ENCODE measurements around the gene PPP2R2C. TPM values are rescaled to one million over a fixed set of nuclear protein-coding genes. Genes with fewer than 3 reads are reported as not detected.

PPP2R2C gene
- total and polyA plus RNA-seq, 2 of the 4 experiments (the other 2 are of a cell fraction): 0.03 TPM; not detected in 1

GRCh38 chr4:6516762-6517161, 44.3 kb upstream of the PPP2R2C start:
- no peaks in the 10 kb centered on the region for H3K36me3 ChIP-seq (ENCODE audit: control insufficient read depth, insufficient read depth, low read length)
- dilution Hi-C loops (cut with HindIII; ENCODE audit: low sequenced_read_pairs, unreplicated experiment) (no loop called here), in situ Hi-C loops (cut with MboI; ENCODE audit: low sequenced_read_pairs) (no loop called here), intact Hi-C loops (cut with micrococcal nuclease) (no loop called here)
- H4K8ac ChIP-seq (ENCODE audit: low read depth in 2 of 2, low read length in 2 of 2): no peak overlapping the region
- BruUV-seq (replicated peaks): no TSS peak
- no peak overlapping the region for H4K5ac ChIP-seq (ENCODE audit: low read depth, low read length)
- ATAC-seq (ENCODE audit: low read depth) (no peak), DNase-seq (no peak)
- H3K4me2 ChIP-seq (ENCODE audit: low read depth, low read length): no peak overlapping the region
- H3K4me1 ChIP-seq (ENCODE audit: control insufficient read depth, insufficient read depth, low read length): no peaks in the 10 kb centered on the region
- no peak overlapping the region for H2BK5ac ChIP-seq (ENCODE audit: low read depth, low read length, poor library complexity, severe bottlenecking)
- no peak overlapping the region for H3K14ac ChIP-seq (replicated peaks; ENCODE audit: low read depth, low read length)
- no peak overlapping the region for H2BK120ac ChIP-seq (ENCODE audit: low read depth, low read length)
- no peak overlapping the region for H3K4me3 ChIP-seq (ENCODE audit: insufficient read depth, low read depth, low read length)
- no peak overlapping the region for H3K4ac ChIP-seq (ENCODE audit: low read depth, low read length)
- WGBS, 2 experiments (ENCODE audit: extremely low coverage in 2 of 2, insufficient read length in 1 of 2): no CpG with 5 or more reads among the region's 8 CpGs
- no peak overlapping the region for H2AK9ac ChIP-seq (replicated peaks; ENCODE audit: low read depth, low read length, poor library complexity)
- TF ChIP-seq RAD21 (IDR thresholded peaks at IDR 0.05; ENCODE audit: low read length): no peak
- no peak for TF ChIP-seq ELK1 (IDR thresholded peaks at IDR 0.05; ENCODE audit: borderline replicate concordance, low read depth, low read length)
- no peak for TF ChIP-seq RCOR1 (IDR thresholded peaks at IDR 0.05; ENCODE audit: insufficient replicate concordance, low read length)
- TF ChIP-seq CHD1 (IDR thresholded peaks at IDR 0.05; ENCODE audit: low read depth, low read length): no peak
- TF ChIP-seq RFX5 (IDR thresholded peaks at IDR 0.05; ENCODE audit: low read depth, low read length): no peak
- no peak for TF ChIP-seq SMC3 (IDR thresholded peaks at IDR 0.05; ENCODE audit: low read depth, low read length)
- no peak for TF ChIP-seq USF2 (IDR thresholded peaks at IDR 0.05; ENCODE audit: low read depth, low read length)
- TF ChIP-seq FOS (IDR thresholded peaks at IDR 0.05; ENCODE audit: low read depth, low read length): no peak
- no peak for TF ChIP-seq POLR2A (IDR thresholded peaks at IDR 0.05; ENCODE audit: low read depth, low read length)
- no peak for TF ChIP-seq CEBPB (IDR thresholded peaks at IDR 0.05; ENCODE audit: low read depth, low read length)
- no peak for TF ChIP-seq CTCF (conservative IDR thresholded peaks at IDR 0.05; ENCODE audit: low read depth, low read length)
- TF ChIP-seq MAZ (IDR thresholded peaks at IDR 0.05; ENCODE audit: borderline replicate concordance, low read depth, low read length): no peak
- H3K9me1 ChIP-seq (ENCODE audit: insufficient read depth, low read length): no peaks in the 10 kb centered on the region
- no peaks in the 10 kb centered on the region for H3K79me1 ChIP-seq (ENCODE audit: low read depth in 1 of 2, low read length in 2 of 2)
- H4K91ac ChIP-seq (ENCODE audit: insufficient read depth, low read depth, low read length): no peak overlapping the region
- no peak overlapping the region for H3K23ac ChIP-seq (ENCODE audit: low read depth, low read length)
- H3K27me3 ChIP-seq (ENCODE audit: control insufficient read depth, insufficient read depth, low read length): peaks cover 2% of the 10 kb centered on the region; the same call in 1 of the 2 replicates
- H3K56ac ChIP-seq (ENCODE audit: extremely low read depth, insufficient read depth, low read length): no peak overlapping the region
- H3K9ac ChIP-seq (ENCODE audit: low read depth, low read length): no peak overlapping the region
- no peak overlapping the region for H2BK20ac ChIP-seq (ENCODE audit: low read depth, low read length)
- no peak overlapping the region for H3K27ac ChIP-seq (ENCODE audit: insufficient read depth, low read length)
- H2AFZ ChIP-seq (replicated peaks; ENCODE audit: low read length, poor library complexity): no peak overlapping the region
- ChIA-PET POLR2A (ENCODE audit: unreplicated experiment) (no interaction called here), CTCF (no interaction called here)
- no peak overlapping the region for H3K18ac ChIP-seq (ENCODE audit: low read depth, low read length)
- no peaks in the 10 kb centered on the region for H4K20me1 ChIP-seq (ENCODE audit: insufficient read depth, low read length)
- H2BK15ac ChIP-seq (ENCODE audit: low read depth, low read length): no peak overlapping the region
- H2AK5ac ChIP-seq (ENCODE audit: low read depth, low read length): no peak overlapping the region
- H3K9me3 ChIP-seq (ENCODE audit: control insufficient read depth, insufficient read depth, low read length): peaks cover 2% of the 10 kb centered on the region; the same call in 1 of the 2 replicates

Measured in IMR-90 (cell line).